Measurements from ENCODE around the gene ABCG8. TPM values are rescaled to one million over a fixed set of nuclear protein-coding genes. Genes with fewer than 3 reads are reported as not detected.

Gene ABCG8
- total RNA-seq, 1 donor from 2014 or later: not detected

DNA sequence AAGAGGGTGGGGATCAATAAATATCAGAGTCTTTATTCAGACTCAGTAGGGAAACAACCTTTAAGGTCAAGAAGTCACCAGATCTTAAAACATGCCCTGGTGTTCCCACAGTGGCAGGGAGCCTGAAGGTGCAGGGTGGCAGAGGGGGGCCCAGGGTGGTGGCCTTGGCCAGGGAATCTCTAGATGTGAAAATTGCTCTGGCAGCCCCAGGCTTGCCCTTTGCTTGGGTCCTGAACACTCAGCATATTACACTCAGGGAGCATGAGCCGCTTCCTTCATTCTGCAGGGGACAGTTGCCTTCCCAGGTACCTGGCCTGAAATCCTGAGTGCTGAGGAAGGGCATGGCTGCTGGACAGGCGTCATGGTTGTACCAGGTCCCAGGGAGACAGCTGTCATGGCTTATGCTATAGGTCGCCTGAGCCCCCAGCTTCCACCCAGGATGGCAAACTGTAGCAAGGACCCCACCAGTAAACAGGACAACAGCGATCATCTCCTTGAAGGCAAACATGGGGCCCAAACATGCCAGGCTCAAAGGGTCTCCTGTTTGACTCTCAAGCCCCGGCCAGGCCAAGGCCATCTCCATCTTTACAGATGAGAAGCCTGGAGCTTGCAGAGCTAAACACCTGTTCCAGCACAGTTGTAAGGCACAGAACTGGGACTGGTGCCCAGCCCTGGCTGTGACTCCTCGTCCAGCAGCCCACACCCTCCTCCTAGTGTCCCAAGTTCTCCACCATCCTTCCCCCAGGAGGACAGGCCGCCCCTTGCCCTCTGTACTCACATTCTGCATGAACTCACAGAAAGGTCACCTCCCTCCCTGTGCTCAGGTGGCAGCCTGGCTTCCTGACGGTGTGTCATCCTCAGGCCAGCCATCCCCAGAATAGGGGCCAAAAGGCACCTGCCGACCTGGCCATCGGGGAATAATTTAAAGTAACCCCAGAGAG lies 14.6 kb downstream of the ABCG8 start:
- Mint-ChIP-seq H3K27ac (ENCODE audit: unreplicated experiment) (no peak overlapping the region), H3K27me3 (ENCODE audit: low read depth) (peaks cover 34% of the 10 kb centered on the region), H3K9me3 (no peaks in the 10 kb centered on the region), H3K4me3 (no peak overlapping the region), H3K36me3 (ENCODE audit: low read depth) (no peaks in the 10 kb centered on the region), H3K4me1 (no peaks in the 10 kb centered on the region)
- TF ChIP-seq, protein P1, sequence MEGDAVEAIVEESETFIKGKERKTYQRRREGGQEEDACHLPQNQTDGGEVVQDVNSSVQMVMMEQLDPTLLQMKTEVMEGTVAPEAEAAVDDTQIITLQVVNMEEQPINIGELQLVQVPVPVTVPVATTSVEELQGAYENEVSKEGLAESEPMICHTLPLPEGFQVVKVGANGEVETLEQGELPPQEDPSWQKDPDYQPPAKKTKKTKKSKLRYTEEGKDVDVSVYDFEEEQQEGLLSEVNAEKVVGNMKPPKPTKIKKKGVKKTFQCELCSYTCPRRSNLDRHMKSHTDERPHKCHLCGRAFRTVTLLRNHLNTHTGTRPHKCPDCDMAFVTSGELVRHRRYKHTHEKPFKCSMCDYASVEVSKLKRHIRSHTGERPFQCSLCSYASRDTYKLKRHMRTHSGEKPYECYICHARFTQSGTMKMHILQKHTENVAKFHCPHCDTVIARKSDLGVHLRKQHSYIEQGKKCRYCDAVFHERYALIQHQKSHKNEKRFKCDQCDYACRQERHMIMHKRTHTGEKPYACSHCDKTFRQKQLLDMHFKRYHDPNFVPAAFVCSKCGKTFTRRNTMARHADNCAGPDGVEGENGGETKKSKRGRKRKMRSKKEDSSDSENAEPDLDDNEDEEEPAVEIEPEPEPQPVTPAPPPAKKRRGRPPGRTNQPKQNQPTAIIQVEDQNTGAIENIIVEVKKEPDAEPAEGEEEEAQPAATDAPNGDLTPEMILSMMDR (conservative IDR thresholded peaks at IDR 0.05): no peak
- DNase-seq (ENCODE audit: low read depth, low spot score): no peak

DNA sequence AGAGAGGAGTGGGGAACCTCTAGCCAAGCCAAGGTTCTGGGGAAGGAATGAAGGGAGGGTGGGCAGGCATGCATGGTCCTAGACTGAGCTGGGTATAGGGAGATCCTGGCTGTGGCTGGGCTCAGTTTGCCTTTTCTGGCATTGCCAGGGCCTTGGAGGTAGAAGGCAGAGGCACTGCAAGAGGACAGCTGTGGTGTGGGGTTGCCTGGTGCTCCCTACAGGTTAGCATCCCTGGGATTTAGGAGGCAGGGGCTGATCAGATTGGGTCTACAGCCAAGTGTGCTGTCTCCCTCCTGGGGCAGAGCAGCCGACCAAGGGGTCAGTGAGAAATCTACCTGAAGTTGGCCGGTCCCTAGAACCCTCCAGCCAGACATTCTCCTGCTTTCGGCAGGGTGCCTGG lies 15.9 kb downstream of the ABCG8 start:
- Mint-ChIP-seq H3K36me3 (ENCODE audit: low read depth) (no peaks in the 10 kb centered on the region), H3K27ac (ENCODE audit: unreplicated experiment) (no peak overlapping the region), H3K27me3 (ENCODE audit: low read depth) (peaks cover 47% of the 10 kb centered on the region), H3K9me3 (no peaks in the 10 kb centered on the region), H3K4me3 (no peak overlapping the region), H3K4me1 (no peaks in the 10 kb centered on the region)
- no peak for DNase-seq (ENCODE audit: low read depth, low spot score)
- TF ChIP-seq, protein P1 (conservative IDR thresholded peaks at IDR 0.05): no peak

DNA sequence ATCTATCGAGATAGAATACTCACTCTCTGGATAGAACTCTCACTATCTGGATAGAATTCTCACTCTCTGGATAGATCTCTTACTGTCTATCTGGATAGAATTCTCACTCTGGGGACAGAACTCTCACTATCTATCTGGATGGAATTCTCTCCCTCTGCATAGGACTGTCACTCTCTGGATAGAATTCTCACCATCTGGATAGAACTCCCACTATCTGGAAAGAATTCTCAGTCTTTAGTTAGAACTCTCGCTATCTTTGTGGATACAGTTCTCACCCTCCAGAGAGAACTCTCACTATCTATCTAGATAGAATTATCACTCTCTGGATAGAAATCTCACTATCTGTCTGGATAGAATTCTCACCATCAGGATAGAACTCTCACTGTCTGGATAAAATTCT lies 16.5 kb downstream of the ABCG8 start:
- H3K4me3 Mint-ChIP-seq: no peak overlapping the region
- H3K4me1 Mint-ChIP-seq: no peaks in the 10 kb centered on the region
- no peak overlapping the region for H3K27ac Mint-ChIP-seq (ENCODE audit: unreplicated experiment)
- TF ChIP-seq, protein P1 (conservative IDR thresholded peaks at IDR 0.05): no peak
- no peaks in the 10 kb centered on the region for H3K9me3 Mint-ChIP-seq
- no peak for DNase-seq (ENCODE audit: low read depth, low spot score)
- H3K36me3 Mint-ChIP-seq (ENCODE audit: low read depth): no peaks in the 10 kb centered on the region
- H3K27me3 Mint-ChIP-seq (ENCODE audit: low read depth): peaks cover 51% of the 10 kb centered on the region

DNA sequence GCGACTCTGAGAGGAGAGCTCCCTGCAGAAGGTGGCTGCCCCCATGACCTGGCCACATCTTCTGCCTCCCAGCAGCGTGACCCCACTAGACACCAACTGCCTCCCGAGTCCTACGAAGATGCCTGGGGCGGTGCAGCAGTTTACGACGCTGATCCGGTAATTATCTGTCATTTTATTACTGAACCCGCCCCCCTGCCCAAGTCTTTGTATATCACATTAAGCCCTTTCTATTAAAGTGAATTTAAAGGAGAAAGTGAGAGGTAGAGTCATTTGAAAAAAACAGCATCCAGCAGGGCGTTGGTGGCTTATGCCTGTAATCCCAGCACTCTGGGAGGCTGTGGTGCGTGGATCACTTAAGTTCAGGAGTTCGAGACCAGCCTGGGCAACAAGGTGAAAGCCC lies 33.4 kb downstream of the ABCG8 start:
- no peaks in the 10 kb centered on the region for H3K4me1 Mint-ChIP-seq
- peaks cover 51% of the 10 kb centered on the region for H3K27me3 Mint-ChIP-seq (ENCODE audit: low read depth)
- DNase-seq (ENCODE audit: low read depth, low spot score): no peak
- H3K36me3 Mint-ChIP-seq (ENCODE audit: low read depth): no peaks in the 10 kb centered on the region
- H3K4me3 Mint-ChIP-seq: no peak overlapping the region
- H3K27ac Mint-ChIP-seq (ENCODE audit: unreplicated experiment): no peak overlapping the region
- peaks cover 8% of the 10 kb centered on the region for H3K9me3 Mint-ChIP-seq
- TF ChIP-seq, protein P1 (conservative IDR thresholded peaks at IDR 0.05): no peak

DNA sequence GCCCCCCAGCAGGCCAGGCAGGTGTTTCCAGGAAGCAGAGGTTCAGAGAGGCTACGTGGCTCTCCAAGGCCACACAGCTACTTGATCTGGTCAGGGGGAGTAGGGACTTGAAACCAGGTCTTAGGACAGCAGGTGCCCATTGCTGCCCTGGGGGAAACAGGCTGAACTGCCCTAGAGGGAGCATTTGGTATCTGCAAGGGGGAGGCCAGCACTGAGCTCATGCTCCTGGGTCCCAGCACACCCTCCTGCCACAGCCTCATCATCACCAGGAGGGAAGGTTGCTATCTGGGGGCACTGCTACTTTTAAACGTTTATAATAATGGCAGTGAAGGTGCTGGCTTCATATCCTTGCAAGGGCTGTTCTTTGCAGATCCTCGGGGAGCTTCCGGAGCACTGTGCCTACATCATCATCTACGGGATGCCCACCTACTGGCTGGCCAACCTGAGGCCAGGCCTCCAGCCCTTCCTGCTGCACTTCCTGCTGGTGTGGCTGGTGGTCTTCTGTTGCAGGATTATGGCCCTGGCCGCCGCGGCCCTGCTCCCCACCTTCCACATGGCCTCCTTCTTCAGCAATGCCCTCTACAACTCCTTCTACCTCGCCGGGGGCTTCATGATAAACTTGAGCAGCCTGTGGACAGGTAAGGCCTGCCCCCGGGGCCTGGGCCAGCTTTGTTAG lies 36.1 kb downstream of the ABCG8 start:
- Mint-ChIP-seq H3K27me3 (ENCODE audit: low read depth) (peaks cover 26% of the 10 kb centered on the region), H3K27ac (ENCODE audit: unreplicated experiment) (no peak overlapping the region), H3K9me3 (peaks cover 4% of the 10 kb centered on the region), H3K4me1 (peaks cover 6% of the 10 kb centered on the region), H3K36me3 (ENCODE audit: low read depth) (no peaks in the 10 kb centered on the region), H3K4me3 (no peak overlapping the region)
- TF ChIP-seq, protein P1 (conservative IDR thresholded peaks at IDR 0.05): no peak
- DNase-seq (ENCODE audit: low read depth, low spot score): no peak

All from neural crest cell (in vitro differentiated cells).